HS-27A (cell line): Measurements from ENCODE around the gene SCFD2.

Source experiments
- DNase-seq: peaks from one replicate; pipeline ENCODE4 v3.0.0-alpha.2; 2012; ENCODE audit warnings: low read depth, missing footprints

Gene SCFD2

GRCh38 chr4:52952540-52952939 lies 413.3 kb downstream of the SCFD2 start:
- DNase-seq, result no peak

- no peak for DNase-seq
These were observed 414.8 kb downstream of the SCFD2 start for GRCh38 chr4:52951016-52951415.

- DNase-seq, result no peak
These were observed 415.6 kb downstream of the SCFD2 start for GRCh38 chr4:52950226-52950625.

GRCh38 chr4:52949336-52949735 lies 416.5 kb downstream of the SCFD2 start:
- no peak for DNase-seq

- no peak for DNase-seq
These were observed 417.8 kb downstream of the SCFD2 start for GRCh38 chr4:52948057-52948423.

GRCh38 chr4:52947401-52948056 lies 418.3 kb downstream of the SCFD2 start:
- DNase-seq, result no peak

GRCh38 chr4:52946855-52947254 lies 419.0 kb downstream of the SCFD2 start:
- no peak for DNase-seq

GRCh38 chr4:52945982-52946381 lies 419.9 kb downstream of the SCFD2 start:
- no peak for DNase-seq

GRCh38 chr4:52945326-52945898 lies 420.4 kb downstream of the SCFD2 start:
- no peak for DNase-seq

GRCh38 chr4:52943677-52944076 lies 422.2 kb downstream of the SCFD2 start:
- DNase-seq, result no peak

GRCh38 chr4:52942936-52943335 lies 422.9 kb downstream of the SCFD2 start:
- DNase-seq, result no peak

- DNase-seq, result no peak
These were observed 424.4 kb downstream of the SCFD2 start for GRCh38 chr4:52941450-52941849.

- no peak for DNase-seq
These were observed 426.1 kb downstream of the SCFD2 start for GRCh38 chr4:52939739-52940138.

- no peak for DNase-seq
These were observed 426.5 kb downstream of the SCFD2 start for GRCh38 chr4:52939325-52939724.

GRCh38 chr4:52937829-52938228 lies 428.0 kb downstream of the SCFD2 start:
- no peak for DNase-seq

- no peak for DNase-seq
These were observed 429.1 kb downstream of the SCFD2 start for GRCh38 chr4:52936729-52937128.

GRCh38 chr4:52935317-52935716 lies 430.5 kb downstream of the SCFD2 start:
- DNase-seq, result no peak

GRCh38 chr4:52933738-52934137 lies 432.1 kb downstream of the SCFD2 start:
- no peak for DNase-seq

GRCh38 chr4:52932591-52933470 lies 433.0 kb downstream of the SCFD2 start:
- no peak for DNase-seq

- DNase-seq, result no peak
These were observed 434.6 kb downstream of the SCFD2 start for GRCh38 chr4:52931243-52931642.

GRCh38 chr4:52926196-52926974 lies 439.5 kb downstream of the SCFD2 start:
- no peak for DNase-seq

- no peak for DNase-seq
These were observed 440.3 kb downstream of the SCFD2 start for GRCh38 chr4:52925531-52925968.
